ENCODE results near the gene SLC44A5. TPM values are rescaled to one million over a fixed set of nuclear protein-coding genes. Genes with fewer than 3 reads are reported as not detected.

SLC44A5 gene
- total RNA-seq, 3 donors from 2014 or later = 1.6 to 4.6 (median 4.2) TPM

GRCh38 chr1:75308365-75308764 lies 302.5 kb downstream of the SLC44A5 start:
- no peaks in the 10 kb centered on the region for H3K4me1 ChIP-seq (ENCODE audit: low read depth)
- H3K9me3 ChIP-seq = no peaks in the 10 kb centered on the region
- no peak for ATAC-seq
- H3K4me3 ChIP-seq = no peak overlapping the region
- DNase-seq = no peak
- intact Hi-C loops (cut with DNase I, micrococcal nuclease) = no loop called here
- H3K36me3 ChIP-seq (ENCODE audit: low read depth) = no peaks in the 10 kb centered on the region
- TF ChIP-seq, protein P1, sequence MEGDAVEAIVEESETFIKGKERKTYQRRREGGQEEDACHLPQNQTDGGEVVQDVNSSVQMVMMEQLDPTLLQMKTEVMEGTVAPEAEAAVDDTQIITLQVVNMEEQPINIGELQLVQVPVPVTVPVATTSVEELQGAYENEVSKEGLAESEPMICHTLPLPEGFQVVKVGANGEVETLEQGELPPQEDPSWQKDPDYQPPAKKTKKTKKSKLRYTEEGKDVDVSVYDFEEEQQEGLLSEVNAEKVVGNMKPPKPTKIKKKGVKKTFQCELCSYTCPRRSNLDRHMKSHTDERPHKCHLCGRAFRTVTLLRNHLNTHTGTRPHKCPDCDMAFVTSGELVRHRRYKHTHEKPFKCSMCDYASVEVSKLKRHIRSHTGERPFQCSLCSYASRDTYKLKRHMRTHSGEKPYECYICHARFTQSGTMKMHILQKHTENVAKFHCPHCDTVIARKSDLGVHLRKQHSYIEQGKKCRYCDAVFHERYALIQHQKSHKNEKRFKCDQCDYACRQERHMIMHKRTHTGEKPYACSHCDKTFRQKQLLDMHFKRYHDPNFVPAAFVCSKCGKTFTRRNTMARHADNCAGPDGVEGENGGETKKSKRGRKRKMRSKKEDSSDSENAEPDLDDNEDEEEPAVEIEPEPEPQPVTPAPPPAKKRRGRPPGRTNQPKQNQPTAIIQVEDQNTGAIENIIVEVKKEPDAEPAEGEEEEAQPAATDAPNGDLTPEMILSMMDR (IDR thresholded peaks at IDR 0.05) = no peak

- ATAC-seq = no peak
- no peak overlapping the region for H3K4me3 ChIP-seq
- no peaks in the 10 kb centered on the region for H3K36me3 ChIP-seq (ENCODE audit: low read depth)
- TF ChIP-seq, protein P1 (IDR thresholded peaks at IDR 0.05) = no peak
- intact Hi-C loops (cut with DNase I, micrococcal nuclease) = no loop called here
- no peak for DNase-seq
- H3K9me3 ChIP-seq = no peaks in the 10 kb centered on the region
- H3K4me1 ChIP-seq (ENCODE audit: low read depth) = no peaks in the 10 kb centered on the region
Measured at GRCh38 chr1:75305061-75305460, 305.9 kb downstream of the SLC44A5 start.

- Histone ChIP-seq H3K4me3 (no peak overlapping the region), H3K4me1 (ENCODE audit: low read depth) (no peaks in the 10 kb centered on the region), H3K9me3 (no peaks in the 10 kb centered on the region), H3K36me3 (ENCODE audit: low read depth) (no peaks in the 10 kb centered on the region)
- ATAC-seq = no peak
- TF ChIP-seq, protein P1 (IDR thresholded peaks at IDR 0.05) = no peak
- intact Hi-C loops (cut with DNase I, micrococcal nuclease) = no loop called here
- DNase-seq = no peak
Measured at GRCh38 chr1:75293270-75293669, 317.6 kb downstream of the SLC44A5 start.

DNA sequence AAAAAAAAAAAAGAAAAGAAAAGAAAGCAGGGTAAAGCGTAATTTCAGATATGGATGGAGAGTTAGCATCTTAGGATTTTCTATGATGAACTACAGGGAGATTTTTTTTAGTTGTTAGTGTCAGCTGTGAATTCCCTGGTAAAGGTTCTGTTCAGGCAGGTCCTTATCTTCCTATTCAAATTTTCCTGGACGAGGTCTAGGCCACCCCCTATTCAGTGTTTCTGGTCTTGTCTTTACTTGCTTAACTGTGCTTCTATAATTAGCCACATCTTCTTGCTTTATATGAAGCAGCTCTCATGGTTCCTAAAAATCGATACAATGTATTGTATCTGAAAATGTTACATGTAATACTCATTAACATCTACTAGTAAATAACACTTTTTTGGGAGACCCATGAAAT lies 318.9 kb downstream of the SLC44A5 start:
- no peaks in the 10 kb centered on the region for H3K9me3 ChIP-seq
- no peak overlapping the region for H3K4me3 ChIP-seq
- ATAC-seq (no peak), DNase-seq (no peak)
- H3K36me3 ChIP-seq (ENCODE audit: low read depth) = no peaks in the 10 kb centered on the region
- TF ChIP-seq, protein P1 (IDR thresholded peaks at IDR 0.05) = no peak
- intact Hi-C loops (cut with DNase I, micrococcal nuclease) = no loop called here
- no peaks in the 10 kb centered on the region for H3K4me1 ChIP-seq (ENCODE audit: low read depth)

DNA sequence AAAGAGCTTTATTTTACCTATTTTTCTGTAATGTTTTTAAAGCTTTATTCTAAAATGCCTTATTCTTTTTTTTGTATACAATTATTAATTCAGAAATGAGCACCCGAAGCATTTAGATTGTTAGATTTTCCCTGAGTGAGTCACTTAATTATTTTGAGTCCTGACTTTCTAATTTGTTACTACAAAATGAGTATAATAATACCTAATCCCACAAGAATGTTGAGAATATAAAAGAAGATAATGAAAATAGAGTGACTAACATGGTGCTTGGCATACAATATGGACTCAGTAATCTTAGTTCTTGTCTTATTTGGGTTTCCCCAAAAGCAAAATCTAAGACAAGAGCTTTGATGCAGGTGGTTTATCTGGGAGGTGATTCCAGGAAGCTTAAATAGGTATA lies 334.5 kb downstream of the SLC44A5 start:
- H3K4me3 ChIP-seq = no peak overlapping the region
- no peaks in the 10 kb centered on the region for H3K9me3 ChIP-seq
- ATAC-seq = no peak
- no peaks in the 10 kb centered on the region for H3K36me3 ChIP-seq (ENCODE audit: low read depth)
- intact Hi-C loops (cut with DNase I, micrococcal nuclease) = no loop called here
- DNase-seq = no peak
- TF ChIP-seq, protein P1 (IDR thresholded peaks at IDR 0.05) = no peak
- H3K4me1 ChIP-seq (ENCODE audit: low read depth) = no peaks in the 10 kb centered on the region

GRCh38 chr1:75275631-75276030 lies 335.3 kb downstream of the SLC44A5 start:
- no peak for ATAC-seq
- Histone ChIP-seq H3K36me3 (ENCODE audit: low read depth) (no peaks in the 10 kb centered on the region), H3K9me3 (no peaks in the 10 kb centered on the region), H3K4me1 (ENCODE audit: low read depth) (no peaks in the 10 kb centered on the region), H3K4me3 (no peak overlapping the region)
- intact Hi-C loops (cut with DNase I, micrococcal nuclease) = no loop called here
- TF ChIP-seq, protein P1 (IDR thresholded peaks at IDR 0.05) = no peak
- no peak for DNase-seq

Measured in mucosa of descending colon (tissue), 3 donors.